NCI-H146 treated with DMSO at 0.1 percent for 48 hours (cell line): ENCODE data around the gene LRRK1.

Source experiments
- DNase-seq: peaks from one replicate; lab custom pipeline; 2025; ENCODE audit not compliant: unreplicated experiment; lab: John Stamatoyannopoulos, UW

LRRK1 gene

DNA sequence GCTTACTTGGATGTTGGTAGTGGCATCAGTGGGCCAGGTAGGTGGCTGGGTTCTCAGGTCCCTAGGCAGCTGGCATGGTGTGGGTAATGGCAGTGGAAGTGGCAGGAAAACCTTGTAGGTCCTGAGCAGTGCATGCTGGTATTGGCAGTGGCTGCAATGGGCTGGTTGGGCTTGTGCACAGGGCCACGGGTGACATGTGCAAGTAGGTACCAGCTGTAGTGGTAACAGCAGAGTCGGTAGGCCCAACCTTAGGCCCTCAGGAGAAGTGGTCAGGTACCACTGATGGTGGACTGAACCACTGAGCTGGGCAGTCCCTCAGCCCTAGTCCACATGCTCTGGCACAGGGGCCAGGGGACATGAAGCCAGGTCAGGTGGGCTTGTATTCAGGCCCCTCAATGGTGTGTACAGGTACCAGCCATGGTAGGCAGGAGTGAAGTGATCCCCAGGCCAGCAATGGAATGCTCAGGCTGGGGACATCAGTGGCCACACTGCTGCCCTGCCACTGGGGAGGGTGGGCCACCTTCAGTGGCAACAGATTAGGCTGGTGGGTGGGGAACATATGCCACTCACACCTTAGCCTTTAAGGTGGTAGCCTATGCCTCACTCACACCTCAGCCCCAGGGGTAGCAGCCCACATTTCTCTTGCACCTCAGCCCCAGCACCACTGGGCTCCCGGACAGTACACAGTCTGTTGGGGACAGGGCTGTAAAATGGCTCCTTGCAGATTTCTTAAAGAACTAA lies 118.1 kb downstream of the LRRK1 start:
- no peak for DNase-seq

DNA sequence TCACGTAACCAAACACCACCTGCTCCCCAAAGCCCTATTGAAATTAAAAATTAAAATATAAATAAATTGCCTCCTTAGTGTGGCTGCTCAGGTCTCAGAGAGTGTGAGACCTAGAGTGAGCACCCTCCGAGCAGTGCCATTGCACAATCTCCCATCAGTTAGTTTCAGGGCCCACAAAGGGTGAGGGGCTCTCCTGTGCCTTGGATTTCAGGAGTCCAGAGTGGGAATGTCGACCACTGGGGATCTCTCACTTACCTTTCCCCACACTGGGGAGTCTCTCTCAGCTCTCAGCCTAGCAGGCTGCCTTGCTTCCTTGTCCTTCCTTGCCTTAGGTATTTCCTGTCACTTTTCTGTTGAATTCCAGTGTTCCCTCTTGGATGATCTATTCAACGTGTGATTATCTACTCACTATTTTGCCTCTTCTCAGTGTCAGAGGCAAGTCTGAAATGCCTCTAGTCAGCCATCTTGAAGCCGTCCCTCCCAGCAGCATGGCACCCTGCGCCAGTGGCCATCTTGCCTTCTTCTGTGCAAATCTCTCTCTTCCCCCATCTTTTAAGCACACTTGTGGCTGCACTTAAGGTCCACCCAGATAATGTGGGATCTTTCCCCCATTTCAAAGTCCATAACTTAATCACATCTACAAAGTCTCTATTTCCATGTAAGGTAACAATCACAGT lies 119.3 kb downstream of the LRRK1 start:
- no peak for DNase-seq

- no peak for DNase-seq
Measured at GRCh38 chr15:101039461-101039860, 120.3 kb downstream of the LRRK1 start.

- no peak for DNase-seq
Measured at GRCh38 chr15:101042320-101042719, 123.2 kb downstream of the LRRK1 start.

GRCh38 chr15:101043011-101043410 lies 123.9 kb downstream of the LRRK1 start:
- no peak for DNase-seq

- no peak for DNase-seq
Measured at GRCh38 chr15:101043911-101044624, 124.9 kb downstream of the LRRK1 start.

DNA sequence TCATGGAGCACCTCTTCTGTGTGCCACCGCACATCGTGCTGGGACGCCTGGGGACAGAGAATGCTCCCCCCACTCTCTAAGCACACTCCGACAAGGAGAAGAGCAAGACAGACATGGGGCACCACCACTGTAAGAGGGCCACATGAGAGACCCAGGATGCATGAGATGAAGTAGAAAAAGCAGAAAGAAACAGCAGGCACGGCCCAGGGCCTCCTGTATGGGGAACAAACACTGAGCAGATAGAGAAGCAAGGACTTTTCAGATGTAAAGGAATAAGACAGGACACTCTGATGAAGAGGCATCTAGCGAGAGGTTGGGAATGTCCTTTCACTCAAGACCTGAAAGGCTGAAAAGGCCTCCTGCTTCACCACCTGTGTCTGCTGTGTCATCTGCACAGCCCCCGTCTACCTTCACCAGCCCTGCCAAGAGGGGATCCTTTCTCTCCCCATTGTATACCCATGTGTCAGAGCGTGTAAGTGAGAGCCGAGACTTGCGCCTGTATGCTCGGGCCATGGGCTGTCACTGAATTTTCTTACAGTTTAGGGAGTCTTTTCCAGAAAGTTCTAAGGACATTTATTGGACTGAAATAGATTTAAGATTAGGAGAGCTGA lies 125.6 kb downstream of the LRRK1 start:
- no peak for DNase-seq

DNA sequence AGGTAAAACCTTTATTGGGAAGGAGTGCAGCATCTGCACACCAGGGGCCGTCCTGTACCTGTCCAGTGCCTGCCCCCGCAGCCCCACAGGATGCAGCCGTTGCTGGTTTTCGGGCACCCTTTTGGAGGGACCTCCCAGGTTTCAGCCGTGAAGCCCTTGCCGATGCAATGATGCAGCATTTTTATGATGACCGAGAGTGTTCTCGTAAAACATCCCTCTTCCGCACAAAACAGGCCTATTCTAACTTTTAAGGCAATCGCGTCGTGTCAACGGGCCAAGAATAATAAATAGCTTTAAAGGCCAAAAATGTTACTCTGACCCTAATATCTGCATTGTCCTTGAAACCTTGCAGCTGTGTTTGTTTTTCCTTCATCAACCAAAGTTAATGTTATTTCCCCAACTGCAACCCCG lies 126.1 kb downstream of the LRRK1 start:
- DNase-seq: no peak

- no peak for DNase-seq
Measured at GRCh38 chr15:101045835-101046691, 126.9 kb downstream of the LRRK1 start.

DNA sequence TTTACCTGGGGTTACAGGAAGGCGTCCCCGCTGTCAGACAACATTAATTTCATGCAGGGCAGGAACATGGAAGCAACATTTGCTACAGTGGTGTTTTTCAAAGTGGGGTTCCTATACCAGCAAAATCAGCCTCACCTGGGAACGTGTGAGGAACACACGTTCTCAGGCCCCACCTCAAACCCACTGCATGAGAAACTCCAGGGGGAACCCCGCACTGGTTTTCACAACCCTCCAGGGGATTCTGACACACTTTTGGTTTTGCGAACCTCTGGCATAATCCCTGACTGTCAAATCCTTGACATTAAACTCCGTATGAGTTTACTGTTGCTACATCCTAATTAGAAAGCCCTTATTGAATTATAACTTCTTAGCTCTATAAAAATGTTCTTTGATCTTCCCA lies 127.7 kb downstream of the LRRK1 start:
- DNase-seq: no peak

- no peak for DNase-seq
Measured at GRCh38 chr15:101047301-101047781, 128.2 kb downstream of the LRRK1 start.

GRCh38 chr15:101048176-101048575 lies 129.0 kb downstream of the LRRK1 start:
- no peak for DNase-seq

DNA sequence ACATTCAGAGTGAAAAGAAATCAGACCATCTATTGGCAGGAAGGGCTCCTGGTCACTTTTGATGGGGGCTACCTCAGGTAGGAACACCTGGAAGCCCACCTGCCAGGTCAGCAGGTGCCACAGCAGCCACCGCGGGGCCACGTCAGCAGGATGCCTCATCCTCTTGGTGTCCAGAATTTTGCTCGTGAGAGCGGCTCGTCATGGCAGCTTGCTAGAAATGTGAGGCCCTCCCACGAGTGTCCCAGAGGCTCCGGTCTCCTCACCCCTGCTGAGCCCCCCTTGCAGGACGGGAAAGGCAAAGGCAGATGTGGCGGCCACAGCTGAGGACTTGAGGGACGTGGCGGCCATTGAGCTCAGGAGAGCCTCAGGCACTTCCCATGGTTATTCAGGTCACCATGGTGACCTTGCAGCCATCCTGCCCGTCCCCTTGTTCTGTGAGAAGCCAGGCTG lies 129.4 kb downstream of the LRRK1 start:
- no peak for DNase-seq

- DNase-seq: no peak
Measured at GRCh38 chr15:101049282-101049681, 130.1 kb downstream of the LRRK1 start.

GRCh38 chr15:101049856-101050622 lies 130.9 kb downstream of the LRRK1 start:
- no peak for DNase-seq

DNA sequence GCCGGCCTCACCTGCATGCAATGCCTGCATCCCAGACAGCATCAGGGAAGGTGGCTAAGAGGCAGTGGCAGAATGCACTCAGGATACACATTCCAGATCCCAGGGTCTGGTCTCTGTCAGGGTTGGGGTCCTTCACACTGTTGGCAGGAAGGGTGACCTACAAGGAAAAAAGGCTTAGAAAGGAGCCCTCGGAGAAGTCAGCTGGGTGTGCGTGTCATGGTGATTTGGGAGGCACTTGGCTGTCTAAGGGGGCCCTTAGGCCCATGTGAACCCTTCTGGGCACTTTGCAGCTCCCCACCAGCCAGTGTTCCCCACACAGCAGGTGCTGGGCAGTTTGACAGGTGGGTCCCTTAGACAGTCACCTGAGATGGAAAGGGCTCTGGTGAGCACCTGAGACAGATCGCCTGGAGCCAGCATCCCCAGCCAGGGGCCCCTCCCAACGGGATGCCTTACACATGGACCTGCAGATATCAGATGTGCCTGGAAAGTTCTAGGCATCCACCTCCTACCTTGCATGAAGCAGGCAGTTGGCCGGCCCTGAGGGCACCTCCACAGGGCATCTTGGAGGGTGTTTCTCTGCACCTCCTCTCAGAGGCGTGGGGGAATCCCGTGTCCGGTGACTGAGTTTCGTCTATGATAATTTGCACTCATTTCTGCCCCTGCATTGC lies 131.6 kb downstream of the LRRK1 start:
- no peak for DNase-seq

- no peak for DNase-seq
Measured at GRCh38 chr15:101051291-101052030, 132.3 kb downstream of the LRRK1 start.

GRCh38 chr15:101052031-101052620 lies 133.0 kb downstream of the LRRK1 start:
- no peak for DNase-seq
